ENCODE measurements around the gene CASP7.

- no peak for TF ChIP-seq CTCF (conservative IDR thresholded peaks at IDR 0.05 in 1 of 2, IDR thresholded peaks at IDR 0.05 in 1 of 2; ENCODE audit: extremely low read depth in 1 of 2, insufficient read depth in 1 of 2, low read depth in 1 of 2, low read length in 2 of 2)
- TF ChIP-seq EZH2 (IDR thresholded peaks at IDR 0.05; ENCODE audit: borderline replicate concordance, low read length): no peak
Observed at GRCh38 chr10:113687037-113687436, 7.3 kb downstream of the CASP7 start.

Data from mammary epithelial cell (primary cell).